ENCODE measurements around the gene CACNA1I.

The CACNA1I gene

DNA sequence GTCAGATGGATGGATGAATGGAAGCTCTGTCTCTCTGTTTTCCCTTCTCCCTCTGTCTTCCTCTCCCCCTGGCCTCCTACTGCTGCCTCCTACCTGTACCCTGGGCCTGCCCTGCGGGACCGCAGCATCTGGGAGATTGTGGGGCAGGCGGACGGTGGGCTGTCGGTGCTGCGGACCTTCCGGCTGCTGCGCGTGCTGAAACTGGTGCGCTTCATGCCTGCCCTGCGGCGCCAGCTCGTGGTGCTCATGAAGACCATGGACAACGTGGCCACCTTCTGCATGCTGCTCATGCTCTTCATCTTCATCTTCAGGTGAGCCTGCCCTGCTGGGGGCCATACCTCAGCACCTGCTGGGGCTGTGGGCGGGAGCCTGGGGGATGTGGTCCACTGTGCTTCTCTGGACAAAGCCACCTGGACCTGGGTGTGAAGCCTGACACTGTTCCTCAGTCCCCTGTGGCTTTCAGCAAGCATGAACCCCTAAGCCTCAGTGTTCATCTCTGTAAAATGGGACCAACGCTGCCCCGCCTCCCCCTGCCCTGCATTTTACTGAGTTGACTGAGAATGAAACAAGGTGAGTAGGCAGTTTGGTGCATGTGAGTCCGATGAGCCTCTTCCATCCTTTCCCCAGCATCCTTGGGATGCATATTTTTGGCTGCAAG lies 88.4 kb downstream of the CACNA1I start:
- peaks cover 4% of the 10 kb centered on the region for H3K27me3 ChIP-seq (replicated peaks; ENCODE audit: control insufficient read depth, insufficient read depth, low read length)
- no peak overlapping the region for H3K4me3 ChIP-seq (replicated peaks; ENCODE audit: low read depth, low read length)
- TF ChIP-seq, protein P1, sequence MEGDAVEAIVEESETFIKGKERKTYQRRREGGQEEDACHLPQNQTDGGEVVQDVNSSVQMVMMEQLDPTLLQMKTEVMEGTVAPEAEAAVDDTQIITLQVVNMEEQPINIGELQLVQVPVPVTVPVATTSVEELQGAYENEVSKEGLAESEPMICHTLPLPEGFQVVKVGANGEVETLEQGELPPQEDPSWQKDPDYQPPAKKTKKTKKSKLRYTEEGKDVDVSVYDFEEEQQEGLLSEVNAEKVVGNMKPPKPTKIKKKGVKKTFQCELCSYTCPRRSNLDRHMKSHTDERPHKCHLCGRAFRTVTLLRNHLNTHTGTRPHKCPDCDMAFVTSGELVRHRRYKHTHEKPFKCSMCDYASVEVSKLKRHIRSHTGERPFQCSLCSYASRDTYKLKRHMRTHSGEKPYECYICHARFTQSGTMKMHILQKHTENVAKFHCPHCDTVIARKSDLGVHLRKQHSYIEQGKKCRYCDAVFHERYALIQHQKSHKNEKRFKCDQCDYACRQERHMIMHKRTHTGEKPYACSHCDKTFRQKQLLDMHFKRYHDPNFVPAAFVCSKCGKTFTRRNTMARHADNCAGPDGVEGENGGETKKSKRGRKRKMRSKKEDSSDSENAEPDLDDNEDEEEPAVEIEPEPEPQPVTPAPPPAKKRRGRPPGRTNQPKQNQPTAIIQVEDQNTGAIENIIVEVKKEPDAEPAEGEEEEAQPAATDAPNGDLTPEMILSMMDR (IDR thresholded peaks at IDR 0.05; ENCODE audit: insufficient read depth, low read length, poor library complexity, severe bottlenecking) = no peak
- H3K36me3 ChIP-seq (ENCODE audit: control insufficient read depth, insufficient read depth, low read length) = no peaks in the 10 kb centered on the region
- DNase-seq (ENCODE audit: extremely low read depth, insufficient read length) = no peak

DNA sequence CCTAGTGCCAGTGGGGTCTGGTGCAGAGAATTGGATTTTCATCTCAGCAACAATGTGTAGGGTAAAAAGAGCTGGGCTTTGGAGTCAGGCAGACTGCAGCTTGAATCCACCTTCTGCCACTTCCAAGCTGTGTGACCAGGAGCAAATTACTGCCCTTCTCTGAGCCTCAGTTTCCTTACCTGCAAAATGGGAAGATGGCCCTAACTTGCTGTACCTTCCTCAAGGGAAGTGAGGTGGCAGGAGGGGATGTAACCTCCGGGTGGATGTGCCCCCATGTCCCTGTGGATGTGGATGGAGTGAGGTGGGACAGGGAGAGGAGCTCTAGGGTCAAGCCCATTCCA lies 90.9 kb downstream of the CACNA1I start:
- TF ChIP-seq, protein P1 (IDR thresholded peaks at IDR 0.05; ENCODE audit: insufficient read depth, low read length, poor library complexity, severe bottlenecking) = no peak
- Histone ChIP-seq H3K4me3 (replicated peaks; ENCODE audit: low read depth, low read length) (no peak overlapping the region), H3K27me3 (replicated peaks; ENCODE audit: control insufficient read depth, insufficient read depth, low read length) (peaks cover 4% of the 10 kb centered on the region), H3K36me3 (ENCODE audit: control insufficient read depth, insufficient read depth, low read length) (no peaks in the 10 kb centered on the region)
- no peak for DNase-seq (ENCODE audit: extremely low read depth, insufficient read length)

DNA sequence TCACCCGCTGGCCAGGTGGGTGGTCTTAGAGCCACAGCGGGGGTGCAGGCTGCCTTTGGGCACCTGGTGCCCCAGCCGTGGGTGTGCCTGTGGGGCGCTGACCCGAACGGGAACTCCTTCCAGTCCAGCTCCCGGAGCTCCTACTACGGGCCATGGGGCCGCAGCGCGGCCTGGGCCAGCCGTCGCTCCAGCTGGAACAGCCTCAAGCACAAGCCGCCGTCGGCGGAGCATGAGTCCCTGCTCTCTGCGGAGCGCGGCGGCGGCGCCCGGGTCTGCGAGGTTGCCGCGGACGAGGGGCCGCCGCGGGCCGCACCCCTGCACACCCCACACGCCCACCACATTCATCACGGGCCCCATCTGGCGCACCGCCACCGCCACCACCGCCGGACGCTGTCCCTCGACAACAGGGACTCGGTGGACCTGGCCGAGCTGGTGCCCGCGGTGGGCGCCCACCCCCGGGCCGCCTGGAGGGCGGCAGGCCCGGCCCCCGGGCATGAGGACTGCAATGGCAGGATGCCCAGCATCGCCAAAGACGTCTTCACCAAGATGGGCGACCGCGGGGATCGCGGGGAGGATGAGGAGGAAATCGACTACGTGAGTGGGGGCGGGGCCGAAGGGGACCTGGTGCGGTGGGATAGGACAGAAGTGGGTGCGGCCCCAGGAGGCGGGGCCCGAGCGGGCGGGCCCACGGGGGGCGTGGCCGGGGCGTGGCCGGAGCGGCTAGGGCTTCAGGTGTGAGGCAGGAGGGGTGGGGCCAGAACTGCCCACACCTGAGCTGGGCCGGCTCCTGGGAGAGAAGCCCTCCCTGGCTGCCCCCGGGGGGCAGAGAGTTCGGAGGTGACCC lies 91.5 kb downstream of the CACNA1I start:
- peaks cover 4% of the 10 kb centered on the region for H3K27me3 ChIP-seq (replicated peaks; ENCODE audit: control insufficient read depth, insufficient read depth, low read length)
- TF ChIP-seq, protein P1 (IDR thresholded peaks at IDR 0.05; ENCODE audit: insufficient read depth, low read length, poor library complexity, severe bottlenecking) = no peak
- H3K36me3 ChIP-seq (ENCODE audit: control insufficient read depth, insufficient read depth, low read length) = no peaks in the 10 kb centered on the region
- DNase-seq (ENCODE audit: extremely low read depth, insufficient read length) = no peak
- H3K4me3 ChIP-seq (replicated peaks; ENCODE audit: low read depth, low read length) = no peak overlapping the region

DNA sequence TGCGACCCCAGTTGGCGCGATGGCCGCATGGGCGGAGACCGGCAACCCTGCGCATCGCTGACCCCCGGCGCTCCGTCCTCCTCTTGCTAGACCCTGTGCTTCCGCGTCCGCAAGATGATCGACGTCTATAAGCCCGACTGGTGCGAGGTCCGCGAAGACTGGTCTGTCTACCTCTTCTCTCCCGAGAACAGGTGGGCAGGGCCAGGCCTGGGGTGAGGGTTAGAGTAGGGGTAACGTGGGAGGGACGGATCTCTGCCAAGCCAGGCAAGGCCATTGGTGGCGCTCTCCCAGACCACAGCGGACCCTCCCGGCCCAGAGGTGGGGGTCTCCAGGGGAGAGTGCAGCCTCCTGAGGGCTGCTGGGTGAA lies 92.1 kb downstream of the CACNA1I start:
- TF ChIP-seq, protein P1 (IDR thresholded peaks at IDR 0.05; ENCODE audit: insufficient read depth, low read length, poor library complexity, severe bottlenecking) = no peak
- peaks cover 4% of the 10 kb centered on the region for H3K27me3 ChIP-seq (replicated peaks; ENCODE audit: control insufficient read depth, insufficient read depth, low read length)
- DNase-seq (ENCODE audit: extremely low read depth, insufficient read length) = no peak
- H3K36me3 ChIP-seq (ENCODE audit: control insufficient read depth, insufficient read depth, low read length) = no peaks in the 10 kb centered on the region
- no peak overlapping the region for H3K4me3 ChIP-seq (replicated peaks; ENCODE audit: low read depth, low read length)

DNA sequence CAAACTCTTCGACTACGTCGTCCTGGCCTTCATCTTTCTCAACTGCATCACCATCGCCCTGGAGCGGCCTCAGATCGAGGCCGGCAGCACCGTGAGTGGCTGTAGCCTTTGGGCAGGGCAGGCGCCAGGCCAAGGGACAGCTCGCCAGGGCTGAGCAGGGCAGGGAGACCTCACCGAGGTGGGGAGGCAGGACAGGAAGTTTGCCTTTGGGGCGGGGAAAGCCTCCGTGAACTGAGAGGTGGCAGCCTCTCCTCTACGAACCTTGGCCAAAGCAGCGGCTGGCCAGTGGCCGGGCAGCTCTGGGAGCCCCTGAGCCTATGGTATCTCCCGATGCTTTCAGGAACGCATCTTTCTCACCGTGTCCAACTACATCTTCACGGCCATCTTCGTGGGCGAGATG lies 93.2 kb downstream of the CACNA1I start:
- peaks cover 4% of the 10 kb centered on the region for H3K27me3 ChIP-seq (replicated peaks; ENCODE audit: control insufficient read depth, insufficient read depth, low read length)
- no peak for DNase-seq (ENCODE audit: extremely low read depth, insufficient read length)
- H3K4me3 ChIP-seq (replicated peaks; ENCODE audit: low read depth, low read length) = no peak overlapping the region
- TF ChIP-seq, protein P1 (IDR thresholded peaks at IDR 0.05; ENCODE audit: insufficient read depth, low read length, poor library complexity, severe bottlenecking) = no peak
- no peaks in the 10 kb centered on the region for H3K36me3 ChIP-seq (ENCODE audit: control insufficient read depth, insufficient read depth, low read length)
